Spleen (tissue), 11 donors: Measurements from ENCODE around the gene DIP2A. TPM values are rescaled to one million over a fixed set of nuclear protein-coding genes. Genes with fewer than 3 reads are reported as not detected.

Experiments used
- DNase-seq: peaks from one replicate; pipeline ENCODE4 v3.0.0-alpha.2; 2020
- H3K27ac ChIP-seq, 8 donors: fragments of 200-600 bp; sonication (generic) in 7 of 8; 1 replicate in 4 of 8; 2 replicates in 4 of 8; pipeline versions ENCODE4 v1.5.0 to v1.8.0; 2016 to 2021; ENCODE audit warnings: inconsistent platforms in 4 of 8, mild to moderate bottlenecking in 4 of 8, moderate library complexity in 1 of 8
- H3K27me3 ChIP-seq, 7 donors: fragments of 200-600 bp; sonication (generic) in 6 of 7; replicated peaks in 1 of 7; 1 replicate in 4 of 7; 2 replicates in 3 of 7; pipeline versions ENCODE4 v1.5.0 to v1.8.0; 2016 to 2021; ENCODE audit warnings: inconsistent platforms in 3 of 7, mild to moderate bottlenecking in 1 of 7
- H3K36me3 ChIP-seq, 6 donors: fragments of 200-600 bp; sonication (generic) in 5 of 6; 1 replicate in 4 of 6; 2 replicates in 2 of 6; pipeline versions ENCODE4 v1.5.0 to v1.8.0; 2016 to 2021; ENCODE audit warnings: inconsistent platforms in 2 of 6
- H3K4me1 ChIP-seq, 6 donors: fragments of 200-600 bp; sonication (generic) in 5 of 6; 1 replicate in 3 of 6; 2 replicates in 3 of 6; pipeline versions ENCODE4 v1.5.0 to v1.8.0; 2016 to 2021; ENCODE audit warnings: inconsistent platforms in 3 of 6
- H3K4me3 ChIP-seq, 8 donors: fragments of 200-600 bp; sonication (generic) in 7 of 8; 1 replicate in 4 of 8; 2 replicates in 4 of 8; pipeline versions ENCODE4 v1.5.0 to v1.8.0; 2016 to 2021; ENCODE audit warnings: inconsistent platforms in 4 of 8, mild to moderate bottlenecking in 4 of 8, moderate library complexity in 2 of 8
- H3K9me3 ChIP-seq, 8 donors: fragments of 200-600 bp; sonication (generic) in 7 of 8; 1 replicate in 4 of 8; 2 replicates in 4 of 8; pipeline versions ENCODE4 v1.5.0 to v1.8.0; 2016 to 2021; ENCODE audit warnings: inconsistent platforms in 4 of 8
- POLR2A ChIP-seq, 3 donors: fragments of 450-650 bp; IDR thresholded peaks; one replicate each; pipeline ENCODE4 v1.5.1; 2017; ENCODE audit warnings: antibody characterized with exemption in 3 of 3, mild to moderate bottlenecking in 1 of 3
- POLR2AphosphoS5 ChIP-seq, 3 donors: sonication (generic); formaldehyde crosslinking; IDR thresholded peaks; one replicate each; pipeline ENCODE4 v1.5.1; 2017; ENCODE audit warnings: antibody characterized with exemption in 3 of 3
- whole genome bisulfite sequencing, 5 donors: extraction: QIAGEN DNeasy Blood & Tissue Kit in 3 of 5; methylation state at CpG; one replicate each; pipeline versions ENCODE4 v1.1.5 to v1.1.7; 2013 to 2018; 5-methylcytosine and 5-hydroxymethylcytosine counted together
- intact Hi-C: fragments of 100-400 bp; cut with DNase I; formaldehyde crosslinking; loops from one replicate; pipeline ENCODE4 v1.15.0; 2023; ENCODE audit warnings: low total_unique reads
- polyA plus RNA-seq, 3 donors: library from polyadenylated mRNA; stranded (reverse); fragments of 200-250 nt; gene quantifications; one replicate each; pipeline ENCODE4 v1.2.1, GENCODE V29; 2013
- total RNA-seq, 7 donors: library from RNA; depleted of rRNA in 3 of 7; stranded (reverse); fragments of >200 nt in 3 of 7; fragmentation: NEBNext Ultra II Directional in 4 of 7; extraction: Animal tissue kit (Norgen Biotek cat#: 25700) in 4 of 7; gene quantifications; one replicate each; pipeline versions ENCODE4 v1.1.0 to v1.2.1, GENCODE V29; 2016 to 2021
- TF ChIP-seq, protein P1 (sequence below), 11 experiments: fragments of 200-600 bp in 7 of 11; fragments of 450-650 bp in 4 of 11; sonication (generic) in 4 of 11; IDR thresholded peaks in 8 of 11; conservative IDR thresholded peaks in 3 of 11; 1 replicate in 7 of 11; 2 replicates in 4 of 11; pipeline versions ENCODE4 v1.4.0 to v1.8.0; 2016 to 2021; ENCODE audit warnings: antibody characterized with exemption in 11 of 11, inconsistent platforms in 4 of 11, mild to moderate bottlenecking in 1 of 11
- donor health status: healthy with polysubstance abuse.
- donor health status: DM: no; HTN: no; CAD: no; lungs with moderate emphysema.
- donor health status: DM: no; HTN: no; CAD: no.
- donor health status: Bipolar disorder and iron deficiency.
- donor health status: healthy.
- donor health status: DM: no; HTN: no; CAD: no.
- donor health status: DM: yes; HTN: yes; CAD: no.

The DIP2A gene
- total and polyA plus RNA-seq, 10 donors, result 14.7 to 96.7 (median 64.1) TPM

DNA sequence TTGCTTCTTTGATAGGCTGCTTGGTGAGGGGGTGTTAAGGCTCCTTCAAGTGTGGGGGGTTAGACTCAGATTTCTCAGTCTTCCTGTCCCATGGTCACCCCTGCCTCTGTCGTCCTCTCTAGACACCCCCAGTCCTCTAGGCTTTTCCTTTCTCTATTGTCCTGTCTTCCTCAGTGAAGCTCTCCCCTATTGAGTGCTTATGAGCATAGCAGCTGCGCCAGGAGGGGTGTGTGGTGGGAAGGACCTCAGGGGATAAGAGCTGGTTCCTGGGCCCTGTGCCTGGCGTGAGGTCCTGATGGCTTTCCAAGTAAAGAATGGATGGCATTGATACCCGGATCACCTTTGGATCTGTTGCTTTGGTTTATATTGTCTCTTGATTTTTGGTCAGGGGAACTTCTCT, 69.1 kb downstream of the DIP2A start:
- no peak overlapping the region for H3K27ac ChIP-seq
- 86 to 97% (median 91%) methylated on average over 4 of the region's 4 CpGs for WGBS, 5 donors
- peaks cover 0 to 14% (median 4%) of the 10 kb centered on the region in 6 donors for H3K4me1 ChIP-seq
- no peak for DNase-seq
- H3K9me3 ChIP-seq, result no peaks in the 10 kb centered on the region
- peaks cover 0 to 67% (median 22%) of the 10 kb centered on the region in 6 donors for H3K36me3 ChIP-seq
- H3K27me3 ChIP-seq, result no peaks in the 10 kb centered on the region
- TF ChIP-seq POLR2AphosphoS5 (IDR thresholded peaks at IDR 0.05) (no peak), POLR2A (IDR thresholded peaks at IDR 0.05) (no peak)
- TF ChIP-seq, protein P1, sequence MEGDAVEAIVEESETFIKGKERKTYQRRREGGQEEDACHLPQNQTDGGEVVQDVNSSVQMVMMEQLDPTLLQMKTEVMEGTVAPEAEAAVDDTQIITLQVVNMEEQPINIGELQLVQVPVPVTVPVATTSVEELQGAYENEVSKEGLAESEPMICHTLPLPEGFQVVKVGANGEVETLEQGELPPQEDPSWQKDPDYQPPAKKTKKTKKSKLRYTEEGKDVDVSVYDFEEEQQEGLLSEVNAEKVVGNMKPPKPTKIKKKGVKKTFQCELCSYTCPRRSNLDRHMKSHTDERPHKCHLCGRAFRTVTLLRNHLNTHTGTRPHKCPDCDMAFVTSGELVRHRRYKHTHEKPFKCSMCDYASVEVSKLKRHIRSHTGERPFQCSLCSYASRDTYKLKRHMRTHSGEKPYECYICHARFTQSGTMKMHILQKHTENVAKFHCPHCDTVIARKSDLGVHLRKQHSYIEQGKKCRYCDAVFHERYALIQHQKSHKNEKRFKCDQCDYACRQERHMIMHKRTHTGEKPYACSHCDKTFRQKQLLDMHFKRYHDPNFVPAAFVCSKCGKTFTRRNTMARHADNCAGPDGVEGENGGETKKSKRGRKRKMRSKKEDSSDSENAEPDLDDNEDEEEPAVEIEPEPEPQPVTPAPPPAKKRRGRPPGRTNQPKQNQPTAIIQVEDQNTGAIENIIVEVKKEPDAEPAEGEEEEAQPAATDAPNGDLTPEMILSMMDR (IDR thresholded peaks at IDR 0.05 in 8 of 11, conservative IDR thresholded peaks at IDR 0.05 in 3 of 11), result no peak
- intact Hi-C loops, result no loop called here
- H3K4me3 ChIP-seq, result no peak overlapping the region

GRCh38 chr21:46532080-46532479, 73.4 kb downstream of the DIP2A start:
- Histone ChIP-seq H3K36me3 (peaks cover 0 to 94% (median 57%) of the 10 kb centered on the region in 6 donors), H3K4me1 (peaks cover 0 to 4% (median 0%) of the 10 kb centered on the region in 6 donors), H3K9me3 (no peaks in the 10 kb centered on the region), H3K27ac (no peak overlapping the region), H3K27me3 (no peaks in the 10 kb centered on the region), H3K4me3 (no peak overlapping the region)
- TF ChIP-seq POLR2A (IDR thresholded peaks at IDR 0.05) (no peak), POLR2AphosphoS5 (IDR thresholded peaks at IDR 0.05) (no peak)
- TF ChIP-seq, protein P1 (IDR thresholded peaks at IDR 0.05 in 8 of 11, conservative IDR thresholded peaks at IDR 0.05 in 3 of 11), result no peak
- DNase-seq, result no peak
- intact Hi-C loops, result no loop called here
- 74 to 87% (median 82%) methylated on average over 7 of the region's 7 CpGs for WGBS, 5 donors

GRCh38 chr21:46537026-46537425, 78.3 kb downstream of the DIP2A start:
- peaks cover 0 to 100% (median 85%) of the 10 kb centered on the region in 6 donors for H3K36me3 ChIP-seq

GRCh38 chr21:46538262-46538661, 79.6 kb downstream of the DIP2A start:
- Histone ChIP-seq H3K4me1 (no peaks in the 10 kb centered on the region), H3K27ac (peak overlapping the region in 1 of 8 donors; percentile 32), H3K9me3 (no peaks in the 10 kb centered on the region), H3K27me3 (no peaks in the 10 kb centered on the region), H3K36me3 (peaks cover 0 to 100% (median 94%) of the 10 kb centered on the region in 6 donors), H3K4me3 (no peak overlapping the region)
- WGBS, 5 donors, result 93 to 99% (median 95%) methylated on average over 7 to 16 of the region's 16 CpGs
- intact Hi-C loops, result no loop called here
- DNase-seq, result no peak
- TF ChIP-seq, protein P1 (IDR thresholded peaks at IDR 0.05 in 8 of 11, conservative IDR thresholded peaks at IDR 0.05 in 3 of 11), result no peak
- peak in 1 of 3 donors; percentile 22 for TF ChIP-seq POLR2AphosphoS5 (IDR thresholded peaks at IDR 0.05)

More at GRCh38 chr21:46537026-46537425, 78.3 kb downstream of the DIP2A start:
- intact Hi-C loops, result no loop called here
- peak overlapping the region in 2 of 8 donors; percentile 31 to 32 for H3K27ac ChIP-seq
- no peak overlapping the region for H3K4me3 ChIP-seq
- H3K9me3 ChIP-seq, result no peaks in the 10 kb centered on the region
- DNase-seq, result no peak
- TF ChIP-seq, protein P1 (IDR thresholded peaks at IDR 0.05 in 8 of 11, conservative IDR thresholded peaks at IDR 0.05 in 3 of 11), result no peak
- TF ChIP-seq POLR2AphosphoS5 (IDR thresholded peaks at IDR 0.05), result no peak
- H3K4me1 ChIP-seq, result no peaks in the 10 kb centered on the region
- no peaks in the 10 kb centered on the region for H3K27me3 ChIP-seq
- WGBS, 5 donors, result 75 to 95% (median 83%) methylated on average over 6 of the region's 6 CpGs
